Caco-2 (cell line): ENCODE data around the gene AGK. TPM values are rescaled to one million over a fixed set of nuclear protein-coding genes. Genes with fewer than 3 reads are reported as not detected.

Experiments
- BruUV-seq: library from RNA; stranded (reverse); fragments of 400-500 nt; replicated peaks from 2 replicates; lab custom pipeline; 2021; lab: Mats Ljungman, UMichigan
- CTCF ChIA-PET: fragments of 300-600 bp; sonication (Branson Sonifier 250); formaldehyde crosslinking; loops from one replicate; lab custom pipeline; 2022; ENCODE audit warnings: antibody characterized with exemption; lab: Charles Lee
- POLR2A ChIA-PET: fragments of 300-600 bp; sonication (Branson Sonifier 250); formaldehyde crosslinking; loops from one replicate; lab custom pipeline; 2022; ENCODE audit warnings: antibody characterized with exemption; lab: Charles Lee
- DNase-seq, 2 experiments: peaks; one replicate each; pipeline versions ENCODE4 v3.0.0 to v3.0.0-alpha.2; 2020 to 2022
- H3K27me3 ChIP-seq: replicated peaks from 2 replicates; pipeline ENCODE4 v1.6.0; 2011; ENCODE audit warnings: low read length; ENCODE audit not compliant: control insufficient read depth, insufficient read depth
- H3K36me3 ChIP-seq: 2 replicates; pipeline ENCODE4 v1.5.1; 2011; ENCODE audit warnings: low read length; ENCODE audit not compliant: control insufficient read depth, insufficient read depth
- H3K4me1 ChIP-seq: fragments of 250-450 bp; sonication (Bioruptor Pico); 2 replicates; pipeline ENCODE4 v1.5.1; 2020; ENCODE audit warnings: mild to moderate bottlenecking
- H3K4me3 ChIP-seq: 2 replicates; pipeline ENCODE4 v1.5.1; 2011; ENCODE audit warnings: low read depth, mild to moderate bottlenecking, control low read depth, low read length
- H3K9me3 ChIP-seq: fragments of 250-450 bp; sonication (Bioruptor Pico); 2 replicates; pipeline ENCODE4 v1.5.1; 2020; ENCODE audit warnings: mild to moderate bottlenecking, moderate library complexity
- H3K27ac Mint-ChIP-seq: one replicate; pipeline ENCODE4 v1.8.0; 2022; ENCODE audit warnings: mixed read lengths; ENCODE audit not compliant: unreplicated experiment
- H3K27me3 Mint-ChIP-seq: one replicate; pipeline ENCODE4 v1.8.0; 2022; ENCODE audit warnings: mixed read lengths; ENCODE audit not compliant: insufficient read depth, unreplicated experiment
- H3K36me3 Mint-ChIP-seq: one replicate; pipeline ENCODE4 v1.8.0; 2022; ENCODE audit warnings: mild to moderate bottlenecking, mixed read lengths; ENCODE audit not compliant: insufficient read depth, unreplicated experiment
- H3K4me1 Mint-ChIP-seq: one replicate; pipeline ENCODE4 v1.8.0; 2022; ENCODE audit warnings: low read depth, mixed read lengths; ENCODE audit not compliant: unreplicated experiment
- H3K4me3 Mint-ChIP-seq: one replicate; pipeline ENCODE4 v1.8.0; 2022; ENCODE audit warnings: mild to moderate bottlenecking, moderate library complexity, mixed read lengths; ENCODE audit not compliant: unreplicated experiment
- H3K9me3 Mint-ChIP-seq: one replicate; pipeline ENCODE4 v1.8.0; 2022; ENCODE audit warnings: mixed read lengths; ENCODE audit not compliant: unreplicated experiment
- CTCF ChIP-seq, 2 experiments: fragments of 200-600 bp in 1 of 2; IDR thresholded peaks; 1 replicate in 1 of 2; 2 replicates in 1 of 2; pipeline versions ENCODE4 v1.5.1 to v1.8.0; 2011 to 2022; ENCODE audit warnings: antibody characterized with exemption in 1 of 2, control low read depth in 1 of 2, inconsistent platforms in 1 of 2, low read depth in 1 of 2, low read length in 1 of 2, mild to moderate bottlenecking in 1 of 2, moderate library complexity in 1 of 2; ENCODE audit not compliant: insufficient read depth in 1 of 2, severe bottlenecking in 1 of 2, unreplicated experiment in 1 of 2
- intact Hi-C: fragments of 100-400 bp; cut with micrococcal nuclease; formaldehyde crosslinking; loops from one replicate; pipeline ENCODE4 v1.10.0; 2022; ENCODE audit not compliant: unreplicated experiment
- total RNA-seq: library from RNA; stranded (reverse); gene quantifications from 2 replicates; pipeline ENCODE4 v1.2.3, GENCODE V29; 2022

Gene AGK
- total RNA-seq, 1 experiment from 2014 or later: 32.3 TPM

GRCh38 chr7:141701489-141702046 is 150.4 kb downstream of the AGK start:
- Mint-ChIP-seq H3K27ac (no peak overlapping the region), H3K27me3 (no peaks in the 10 kb centered on the region), H3K9me3 (no peaks in the 10 kb centered on the region), H3K36me3 (no peaks in the 10 kb centered on the region), H3K4me3 (peak overlapping the region; percentile 60), H3K4me1 (peaks cover 28% of the 10 kb centered on the region)
- intact Hi-C loops: loop anchor here (2.0 to 10.0 kb wide), 2 partner anchors 37 to 47 kb away; partner anchors contain the start of gene SSBP1
- H3K9me3 ChIP-seq: no peaks in the 10 kb centered on the region
- H3K4me3 ChIP-seq: peak overlapping the region; percentile 84
- DNase-seq: peak; percentile 59 to 60
- H3K4me1 ChIP-seq: peaks cover 46% of the 10 kb centered on the region
- no TSS peak for BruUV-seq
- no peaks in the 10 kb centered on the region; the same call in 1 of the 2 replicates for H3K36me3 ChIP-seq
- ChIA-PET POLR2A (interaction anchor here (0.6 to 2.3 kb wide), 2 partner anchors 12 to 674 kb away, joined by 3 to 6 read pairs; no protein-coding TSS in a partner anchor), CTCF (interaction anchor here (0.7 to 1.9 kb wide), 3 partner anchors 14 to 47 kb away, joined by 3 to 7 read pairs (median 7); partner anchors contain the start of gene SSBP1)
- TF ChIP-seq CTCF (IDR thresholded peaks at IDR 0.05; ENCODE audit: insufficient read depth in 1 of 2, low read depth in 1 of 2, low read length in 1 of 2, severe bottlenecking in 1 of 2, unreplicated experiment in 1 of 2): no peak
- no peaks in the 10 kb centered on the region for H3K27me3 ChIP-seq

GRCh38 chr7:141702047-141702567 is 150.9 kb downstream of the AGK start, which contains the start of gene DENND11:
Gene DENND11, minus strand, starts transcription at chr7:141702166. Its CDS starts 13 bp downstream, at chr7:141702153.
- peaks cover 51% of the 10 kb centered on the region for H3K4me1 ChIP-seq
- no peaks in the 10 kb centered on the region for H3K27me3 ChIP-seq
- ChIA-PET CTCF (interaction anchor here (1.1 to 1.9 kb wide), 3 partner anchors 13 to 48 kb away, joined by 3 to 11 read pairs (median 7); partner anchors contain the start of gene SSBP1), POLR2A (interaction anchor here (2.3 kb wide), 1 partner anchor 12 kb away, joined by 6 read pairs; no protein-coding TSS in a partner anchor)
- Mint-ChIP-seq H3K36me3 (no peaks in the 10 kb centered on the region), H3K27me3 (no peaks in the 10 kb centered on the region), H3K4me1 (peaks cover 34% of the 10 kb centered on the region), H3K27ac (no peak within 1 kb of the TSS), H3K4me3 (peak within 1 kb of the TSS; percentile 76), H3K9me3 (no peaks in the 10 kb centered on the region)
- no TSS peak for BruUV-seq
- DNase-seq: peak; percentile 41 to 61
- no peaks in the 10 kb centered on the region; the same call in 1 of the 2 replicates for H3K36me3 ChIP-seq
- no peak for TF ChIP-seq CTCF (IDR thresholded peaks at IDR 0.05; ENCODE audit: insufficient read depth in 1 of 2, low read depth in 1 of 2, low read length in 1 of 2, severe bottlenecking in 1 of 2, unreplicated experiment in 1 of 2)
- H3K4me3 ChIP-seq: peak within 1 kb of the TSS; percentile 84
- no peaks in the 10 kb centered on the region for H3K9me3 ChIP-seq
- intact Hi-C loops: loop anchor here (2.0 to 10.0 kb wide), 2 partner anchors 37 to 47 kb away; partner anchors contain the start of gene SSBP1

GRCh38 chr7:141702892-141703291 is 151.7 kb downstream of the AGK start:
- Histone ChIP-seq H3K4me3 (peak overlapping the region; percentile 84; the same call in 1 of the 2 replicates), H3K9me3 (no peaks in the 10 kb centered on the region), H3K36me3 (no peaks in the 10 kb centered on the region; the same call in 1 of the 2 replicates), H3K27me3 (no peaks in the 10 kb centered on the region), H3K4me1 (peaks cover 55% of the 10 kb centered on the region)
- H3K4me1 Mint-ChIP-seq: peaks cover 34% of the 10 kb centered on the region
- H3K4me3 Mint-ChIP-seq: peak overlapping the region; percentile 76
- intact Hi-C loops: loop anchor here (2.0 to 10.0 kb wide), 2 partner anchors 36 to 48 kb away; partner anchors contain the start of gene SSBP1
- no peaks in the 10 kb centered on the region for H3K27me3 Mint-ChIP-seq
- POLR2A ChIA-PET: no interaction called here
- H3K27ac Mint-ChIP-seq: no peak overlapping the region
- no peak for TF ChIP-seq CTCF (IDR thresholded peaks at IDR 0.05; ENCODE audit: insufficient read depth in 1 of 2, low read depth in 1 of 2, low read length in 1 of 2, severe bottlenecking in 1 of 2, unreplicated experiment in 1 of 2)
- no peaks in the 10 kb centered on the region for H3K36me3 Mint-ChIP-seq
- BruUV-seq: no TSS peak
- no peak for DNase-seq
- no peaks in the 10 kb centered on the region for H3K9me3 Mint-ChIP-seq
- CTCF ChIA-PET: interaction anchor here (1.1 to 1.9 kb wide), 3 partner anchors 12 to 48 kb away, joined by 3 to 11 read pairs (median 7); partner anchors contain the start of gene SSBP1
